B cell (primary cell): Measurements from ENCODE around the gene CHD9NB.
"Not testable (repeated sequence)": the region's sequence is repeated elsewhere in the genome, so short reads cannot be mapped to it uniquely, and the experiment has no call there.

Source experiments
- EZH2 ChIP-seq: IDR thresholded peaks from 2 replicates; pipeline ENCODE4 v1.6.1; 2012; ENCODE audit warnings: borderline replicate concordance, low read depth, mild to moderate bottlenecking, moderate library complexity, low read length; ENCODE audit not compliant: insufficient read depth, poor library complexity, severe bottlenecking
- TF ChIP-seq, protein P1 (sequence below): fragments of 200-600 bp; IDR thresholded peaks from one replicate; pipeline ENCODE4 v1.8.0; 2022; ENCODE audit warnings: antibody characterized with exemption, mild to moderate bottlenecking

DNA sequence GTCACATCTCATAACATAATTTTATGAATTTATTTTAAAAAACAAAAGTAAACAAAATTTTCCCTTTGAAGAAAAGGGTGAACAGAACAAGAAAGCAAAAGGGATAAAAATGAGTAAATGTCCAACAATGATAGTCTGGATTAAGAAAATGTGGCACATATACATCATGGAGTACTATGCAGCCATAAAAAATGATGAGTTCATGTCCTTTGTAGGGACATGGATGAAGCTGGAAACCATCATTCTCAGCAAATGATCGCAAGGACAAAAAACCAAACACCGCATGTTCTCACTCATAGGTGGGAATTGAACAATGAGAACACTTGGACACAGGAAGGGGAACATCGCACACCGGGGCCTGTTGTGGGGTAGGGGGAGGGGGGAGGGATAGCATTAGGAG is 1.4 kb downstream of the CHD9NB start:
- TF ChIP-seq, protein P1, sequence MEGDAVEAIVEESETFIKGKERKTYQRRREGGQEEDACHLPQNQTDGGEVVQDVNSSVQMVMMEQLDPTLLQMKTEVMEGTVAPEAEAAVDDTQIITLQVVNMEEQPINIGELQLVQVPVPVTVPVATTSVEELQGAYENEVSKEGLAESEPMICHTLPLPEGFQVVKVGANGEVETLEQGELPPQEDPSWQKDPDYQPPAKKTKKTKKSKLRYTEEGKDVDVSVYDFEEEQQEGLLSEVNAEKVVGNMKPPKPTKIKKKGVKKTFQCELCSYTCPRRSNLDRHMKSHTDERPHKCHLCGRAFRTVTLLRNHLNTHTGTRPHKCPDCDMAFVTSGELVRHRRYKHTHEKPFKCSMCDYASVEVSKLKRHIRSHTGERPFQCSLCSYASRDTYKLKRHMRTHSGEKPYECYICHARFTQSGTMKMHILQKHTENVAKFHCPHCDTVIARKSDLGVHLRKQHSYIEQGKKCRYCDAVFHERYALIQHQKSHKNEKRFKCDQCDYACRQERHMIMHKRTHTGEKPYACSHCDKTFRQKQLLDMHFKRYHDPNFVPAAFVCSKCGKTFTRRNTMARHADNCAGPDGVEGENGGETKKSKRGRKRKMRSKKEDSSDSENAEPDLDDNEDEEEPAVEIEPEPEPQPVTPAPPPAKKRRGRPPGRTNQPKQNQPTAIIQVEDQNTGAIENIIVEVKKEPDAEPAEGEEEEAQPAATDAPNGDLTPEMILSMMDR: not testable (repeated sequence)
- TF ChIP-seq EZH2: not testable (repeated sequence)
